ENCODE measurements around the gene NTRK3. TPM values are rescaled to one million over a fixed set of nuclear protein-coding genes. Genes with fewer than 3 reads are reported as not detected.

The NTRK3 gene
- total and polyA plus RNA-seq, 2 of the 8 experiments (the other 6 are each of a cell fraction or from before 2014, with no cell fraction given) = 4.5 to 6.8 TPM

- no peaks in the 10 kb centered on the region for H3K23me2 ChIP-seq (ENCODE audit: low read depth, low read length)
- H2BK5ac ChIP-seq (ENCODE audit: low read depth, low read length) = no peak overlapping the region
- no peak overlapping the region for H2AFZ ChIP-seq (ENCODE audit: low read length)
- no peak overlapping the region for H3K56ac ChIP-seq (replicated peaks; ENCODE audit: insufficient read length, low read depth, low read length)
- no peaks in the 10 kb centered on the region for H3K79me2 ChIP-seq (ENCODE audit: control insufficient read depth in 1 of 2, insufficient read depth in 2 of 2, low read length in 2 of 2)
- H2BK120ac ChIP-seq (replicated peaks; ENCODE audit: low read depth, low read length) = no peak overlapping the region
- H3K79me1 ChIP-seq (ENCODE audit: low read depth, low read length) = no peaks in the 10 kb centered on the region
- H3K18ac ChIP-seq (ENCODE audit: extremely low read depth, low read length) = no peak overlapping the region
- ChIA-PET POLR2A (ENCODE audit: partially characterized antibody) (interaction anchor here (1.0 kb wide), 1 partner anchor 20 kb away, joined by 3 read pairs; no protein-coding TSS in a partner anchor), CTCF (ENCODE audit: partially characterized antibody) (interaction anchor here (0.6 to 1.0 kb wide), 4 partner anchors 13 to 71 kb away, joined by 3 to 4 read pairs (median 3); no protein-coding TSS in a partner anchor)
- H4K20me1 ChIP-seq (replicated peaks in 1 of 2; ENCODE audit: control insufficient read depth in 1 of 2, insufficient read depth in 2 of 2, low read length in 2 of 2) = no peaks in the 10 kb centered on the region
- FAIRE-seq = no peak
- no peak overlapping the region for H4K91ac ChIP-seq (replicated peaks; ENCODE audit: insufficient read length, low read length)
- H2AK5ac ChIP-seq (ENCODE audit: low read depth, low read length) = no peak overlapping the region
- no peak for DNase-seq (ENCODE audit: low read depth in 1 of 2, low spot score in 2 of 2)
- no peak overlapping the region for H3K9ac ChIP-seq (replicated peaks in 1 of 4; ENCODE audit: extremely low read depth in 1 of 4, low read depth in 3 of 4, low read length in 3 of 4)
- H4K5ac ChIP-seq (ENCODE audit: insufficient read length, low read depth, low read length) = no peak overlapping the region
- H3K4me1 ChIP-seq (replicated peaks in 1 of 4; ENCODE audit: control insufficient read depth in 3 of 4, insufficient read depth in 4 of 4, low read length in 3 of 4) = peaks cover 2 to 15% (median 8%) of the 10 kb centered on the region in 4 experiments; a peak in 5 of 7 replicates
- H3K14ac ChIP-seq (ENCODE audit: insufficient read length) = no peak overlapping the region
- H2BK20ac ChIP-seq (ENCODE audit: low read length) = no peak overlapping the region
- H3K23ac ChIP-seq (ENCODE audit: insufficient read length) = no peak overlapping the region
- no peak overlapping the region; the same call in 1 of the 2 replicates for H2BK12ac ChIP-seq (ENCODE audit: low read depth, low read length)
- no peaks in the 10 kb centered on the region for H3K9me3 ChIP-seq (ENCODE audit: insufficient read depth in 2 of 2, low read depth in 1 of 2, low read length in 1 of 2)
- no peaks in the 10 kb centered on the region for H3K27me3 ChIP-seq (replicated peaks in 1 of 4; ENCODE audit: control insufficient read depth in 3 of 4, extremely low read depth in 1 of 4, insufficient read depth in 3 of 4, low read length in 3 of 4)
- H3K4me3 ChIP-seq (ENCODE audit: extremely low read depth in 1 of 4, insufficient read depth in 2 of 4, low read depth in 3 of 4, low read length in 4 of 4) = no peak overlapping the region
- TF ChIP-seq SIRT6 (IDR thresholded peaks at IDR 0.05; ENCODE audit: low read length) (no peak), E2F6 (IDR thresholded peaks at IDR 0.05) (no peak), ATF3 (IDR thresholded peaks at IDR 0.05; ENCODE audit: insufficient read depth, low read depth, low read length) (no peak), YY1 (IDR thresholded peaks at IDR 0.05; ENCODE audit: low read depth, low read length) (no peak), HDAC2 (IDR thresholded peaks at IDR 0.05; ENCODE audit: borderline replicate concordance in 1 of 2, low read depth in 2 of 2, low read length in 2 of 2) (no peak), POLR2AphosphoS5 (IDR thresholded peaks at IDR 0.05; ENCODE audit: low read depth, low read length) (no peak), RNF2 (IDR thresholded peaks at IDR 0.05; ENCODE audit: borderline replicate concordance, low read depth, low read length, missing control alignments, poor library complexity, severe bottlenecking) (no peak), RFX5 (IDR thresholded peaks at IDR 0.05; ENCODE audit: borderline replicate concordance, low read depth, low read length) (no peak), GTF2F1 (IDR thresholded peaks at IDR 0.05; ENCODE audit: borderline replicate concordance, low read depth, low read length) (no peak)
- no peak overlapping the region for H4K8ac ChIP-seq (ENCODE audit: extremely low read depth, insufficient read depth, low read length)
- 95% methylated on average over 4 of the region's 4 CpGs; no CpG with 5 or more reads in 1 of the 2 experiments for WGBS, 2 experiments (ENCODE audit: extremely low coverage in 1 of 2, insufficient coverage in 1 of 2, insufficient read length in 1 of 2, insufficient replicate concordance in 2 of 2, low coverage in 1 of 2, low lambda C conversion rate in 2 of 2, missing lambda C conversion rate in 1 of 2)
- H3K27ac ChIP-seq (ENCODE audit: low read depth, low read length) = no peak overlapping the region
- H2BK15ac ChIP-seq (ENCODE audit: low read length) = no peak overlapping the region
- H3K4me2 ChIP-seq (ENCODE audit: insufficient read depth in 1 of 2, low read depth in 2 of 2, low read length in 2 of 2) = no peak overlapping the region
- no peak overlapping the region for H3K4ac ChIP-seq (replicated peaks; ENCODE audit: insufficient read length, low read depth, low read length)
- H3K36me3 ChIP-seq (ENCODE audit: control insufficient read depth in 2 of 4, insufficient read depth in 4 of 4, low read length in 3 of 4) = no peaks in the 10 kb centered on the region
These were observed 245.0 kb downstream of the NTRK3 start for GRCh38 chr15:88011533-88011932.
